K562 (cell line): ENCODE data around the gene ZBP1. TPM values are rescaled to one million over a fixed set of nuclear protein-coding genes. Genes with fewer than 3 reads are reported as not detected.
A peak's percentile ranks its signal among the peaks of the same experiment; 100 is the strongest.

Experiments
- BDP1 ChIP-seq: IDR thresholded peaks from 3 replicates; pipeline ENCODE4 v1.6.1; 2011; ENCODE audit not compliant: insufficient read length, insufficient read depth
- BRCA1 ChIP-seq, 2 experiments: fragments of 450-650 bp in 1 of 2; sonication (generic) in 1 of 2; formaldehyde crosslinking in 1 of 2; IDR thresholded peaks; 2 replicates each; pipeline versions ENCODE4 v1.5.0 to v1.6.1; 2017 to 2020; ENCODE audit warnings: mild to moderate bottlenecking in 1 of 2, missing genetic modification reagents in 1 of 2
- CBFA2T2 ChIP-seq: fragments of 450-650 bp; conservative IDR thresholded peaks from 2 replicates; pipeline ENCODE4 v1.6.1; 2017; ENCODE audit warnings: mild to moderate bottlenecking
- CXXC5 ChIP-seq: fragments of 250-450 bp; sonication (Bioruptor Pico); IDR thresholded peaks from 2 replicates; pipeline ENCODE4 v1.8.0; 2022; ENCODE audit warnings: inconsistent platforms, mild to moderate bottlenecking, moderate library complexity
- ELF4 ChIP-seq: fragments of 450-650 bp; formaldehyde crosslinking; IDR thresholded peaks from 2 replicates; pipeline ENCODE4 v1.4.0; 2022; ENCODE audit warnings: missing genetic modification characterization
- GATA2 ChIP-seq: sonication (generic); formaldehyde crosslinking; IDR thresholded peaks from 2 replicates; pipeline ENCODE4 v1.4.0; 2020; ENCODE audit warnings: mild to moderate bottlenecking, missing genetic modification reagents
- MAZ ChIP-seq, 2 experiments: fragments of 450-650 bp in 1 of 2; sonication (generic) in 1 of 2; formaldehyde crosslinking; IDR thresholded peaks in 1 of 2; conservative IDR thresholded peaks in 1 of 2; 2 replicates each; pipeline versions ENCODE4 v1.4.0 to v1.5.0; 2020; ENCODE audit warnings: mild to moderate bottlenecking in 1 of 2, missing genetic modification reagents in 1 of 2
- MTA2 ChIP-seq: fragments of 450-650 bp; IDR thresholded peaks from 2 replicates; pipeline ENCODE4 v1.6.1; 2016; ENCODE audit warnings: low read depth
- NCOA4 ChIP-seq: fragments of 450-650 bp; IDR thresholded peaks from 2 replicates; pipeline ENCODE4 v1.6.1; 2018; ENCODE audit warnings: mild to moderate bottlenecking; ENCODE audit not compliant: partially characterized antibody
- PYGO2 ChIP-seq: fragments of 450-650 bp; IDR thresholded peaks from 2 replicates; pipeline ENCODE4 v1.6.1; 2016; ENCODE audit warnings: mild to moderate bottlenecking, missing genetic modification characterization, moderate library complexity, missing compliant biosample characterization
- RFX1 ChIP-seq: fragments of 450-650 bp; IDR thresholded peaks from 2 replicates; pipeline ENCODE4 v1.6.1; 2016; ENCODE audit warnings: mild to moderate bottlenecking, moderate library complexity
- SMAD4 ChIP-seq: fragments of 250-450 bp; sonication (Bioruptor Pico); conservative IDR thresholded peaks from 2 replicates; pipeline ENCODE4 v1.8.0; 2021; ENCODE audit warnings: inconsistent platforms, mild to moderate bottlenecking, moderate library complexity
- ZEB2 ChIP-seq: fragments of 450-650 bp; IDR thresholded peaks from 2 replicates; pipeline ENCODE4 v1.6.1; 2016
- ZNF408 ChIP-seq: fragments of 250-450 bp; sonication (Bioruptor Pico); IDR thresholded peaks from 2 replicates; pipeline ENCODE4 v1.4.0; 2020; ENCODE audit warnings: low read depth, mild to moderate bottlenecking, moderate library complexity
- ZNF445 ChIP-seq: fragments of 250-450 bp; sonication (Bioruptor Pico); IDR thresholded peaks from 2 replicates; pipeline ENCODE4 v1.4.0; 2020; ENCODE audit warnings: low read depth, mild to moderate bottlenecking, moderate library complexity
- polyA plus RNA-seq, 8 experiments: library from polyadenylated mRNA; depleted of rRNA in 4 of 8; stranded (reverse) in 5 of 8; unstranded in 3 of 8; fragments of >200 nt; fragmentation: Nextera tagmentation in 2 of 8; fragmentation: Illumina TruSeq in 1 of 8; extraction: Ambion mirVana in 2 of 8; extraction: Trizol in 1 of 8; gene quantifications; 2 replicates each; pipeline versions ENCODE4 v1.2.1 to v1.2.3, GENCODE V29; 2011 to 2014; ENCODE audit warnings: inconsistent platforms in 1 of 8, missing spikeins in 1 of 8
- total RNA-seq, 7 experiments: library from RNA; depleted of rRNA in 6 of 7; stranded (reverse); fragments of >200 nt in 6 of 7; fragmentation: Illumina TruSeq in 2 of 7; extraction: Trizol in 2 of 7; gene quantifications; 2 replicates each; pipeline versions ENCODE4 v1.2.1 to v1.2.3, GENCODE V29; 2011 to 2021; ENCODE audit warnings: low replicate concordance in 1 of 7
- TF ChIP-seq, protein P1 (sequence below): IDR thresholded peaks from 2 replicates; pipeline ENCODE4 v1.6.1; 2011; ENCODE audit not compliant: insufficient read length; ENCODE audit errors: extremely low read depth
- TF ChIP-seq, protein P2 (sequence below), 2 experiments: fragments of 450-650 bp; IDR thresholded peaks; 2 replicates each; pipeline ENCODE4 v1.6.1; 2016; ENCODE audit warnings: mild to moderate bottlenecking in 2 of 2, borderline replicate concordance in 1 of 2, low read depth in 1 of 2, moderate library complexity in 1 of 2
- TF ChIP-seq, protein P3 (sequence below): sonication (generic); formaldehyde crosslinking; IDR thresholded peaks from 2 replicates; pipeline ENCODE4 v1.4.0; 2020; ENCODE audit warnings: mild to moderate bottlenecking, missing genetic modification reagents
- TF ChIP-seq, protein P4 (sequence below): fragments of 250-450 bp; sonication (Bioruptor Pico); IDR thresholded peaks from 2 replicates; pipeline ENCODE4 v1.6.1; 2021; ENCODE audit warnings: mild to moderate bottlenecking

The ZBP1 gene
- total and polyA plus RNA-seq, 9 of the 15 experiments (the other 6 are each of a cell fraction or from before 2014, with no cell fraction given), result not detected

DNA sequence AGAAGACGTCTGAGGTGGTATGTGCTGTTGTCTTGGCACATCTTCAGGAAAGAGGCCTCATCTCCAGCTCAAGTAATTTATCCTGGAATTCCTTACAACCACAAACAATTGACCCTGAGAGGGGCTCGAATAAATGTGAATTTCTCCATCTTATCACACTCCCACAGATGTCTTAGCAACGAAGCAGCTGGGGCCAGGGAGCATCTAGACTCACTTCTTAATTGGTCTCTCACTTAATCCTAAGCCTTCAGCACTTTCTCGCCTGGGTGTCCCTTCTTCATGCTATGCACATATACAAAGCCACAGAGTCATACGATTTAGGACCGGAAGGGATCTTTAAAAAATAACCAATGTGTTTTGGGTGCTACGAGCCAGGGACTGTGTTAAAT, 32.2 kb downstream of the ZBP1 start (continued):
- TF ChIP-seq, protein P1, sequence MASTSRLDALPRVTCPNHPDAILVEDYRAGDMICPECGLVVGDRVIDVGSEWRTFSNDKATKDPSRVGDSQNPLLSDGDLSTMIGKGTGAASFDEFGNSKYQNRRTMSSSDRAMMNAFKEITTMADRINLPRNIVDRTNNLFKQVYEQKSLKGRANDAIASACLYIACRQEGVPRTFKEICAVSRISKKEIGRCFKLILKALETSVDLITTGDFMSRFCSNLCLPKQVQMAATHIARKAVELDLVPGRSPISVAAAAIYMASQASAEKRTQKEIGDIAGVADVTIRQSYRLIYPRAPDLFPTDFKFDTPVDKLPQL, result no peak
- TF ChIP-seq CBFA2T2 (peak; percentile 74), ZNF445 (no peak), MAZ (CRISPR knock-in tag; conservative IDR thresholded peaks at IDR 0.05 in 1 of 2, IDR thresholded peaks at IDR 0.05 in 1 of 2) (no peak), ZEB2 (no peak), GATA2 (CRISPR knock-in tag) (0 out of 2 replicates have a peak, but pooled peaks have one; percentile 26), CXXC5 (CRISPR knock-in tag) (no peak), PYGO2 (tag) (no peak), MTA2 (no peak), ZNF408 (CRISPR knock-in tag) (no peak), NCOA4 (no peak), SMAD4 (no peak), ELF4 (CRISPR knock-in tag) (no peak), BDP1 (no peak), BRCA1 (IDR thresholded peaks at IDR 0.05) (no peak), BRCA1 (CRISPR knock-in tag; IDR thresholded peaks at IDR 0.05) (no peak), RFX1 (peak; percentile 18; the same call in 1 of the 2 replicates)
- TF ChIP-seq, protein P2, sequence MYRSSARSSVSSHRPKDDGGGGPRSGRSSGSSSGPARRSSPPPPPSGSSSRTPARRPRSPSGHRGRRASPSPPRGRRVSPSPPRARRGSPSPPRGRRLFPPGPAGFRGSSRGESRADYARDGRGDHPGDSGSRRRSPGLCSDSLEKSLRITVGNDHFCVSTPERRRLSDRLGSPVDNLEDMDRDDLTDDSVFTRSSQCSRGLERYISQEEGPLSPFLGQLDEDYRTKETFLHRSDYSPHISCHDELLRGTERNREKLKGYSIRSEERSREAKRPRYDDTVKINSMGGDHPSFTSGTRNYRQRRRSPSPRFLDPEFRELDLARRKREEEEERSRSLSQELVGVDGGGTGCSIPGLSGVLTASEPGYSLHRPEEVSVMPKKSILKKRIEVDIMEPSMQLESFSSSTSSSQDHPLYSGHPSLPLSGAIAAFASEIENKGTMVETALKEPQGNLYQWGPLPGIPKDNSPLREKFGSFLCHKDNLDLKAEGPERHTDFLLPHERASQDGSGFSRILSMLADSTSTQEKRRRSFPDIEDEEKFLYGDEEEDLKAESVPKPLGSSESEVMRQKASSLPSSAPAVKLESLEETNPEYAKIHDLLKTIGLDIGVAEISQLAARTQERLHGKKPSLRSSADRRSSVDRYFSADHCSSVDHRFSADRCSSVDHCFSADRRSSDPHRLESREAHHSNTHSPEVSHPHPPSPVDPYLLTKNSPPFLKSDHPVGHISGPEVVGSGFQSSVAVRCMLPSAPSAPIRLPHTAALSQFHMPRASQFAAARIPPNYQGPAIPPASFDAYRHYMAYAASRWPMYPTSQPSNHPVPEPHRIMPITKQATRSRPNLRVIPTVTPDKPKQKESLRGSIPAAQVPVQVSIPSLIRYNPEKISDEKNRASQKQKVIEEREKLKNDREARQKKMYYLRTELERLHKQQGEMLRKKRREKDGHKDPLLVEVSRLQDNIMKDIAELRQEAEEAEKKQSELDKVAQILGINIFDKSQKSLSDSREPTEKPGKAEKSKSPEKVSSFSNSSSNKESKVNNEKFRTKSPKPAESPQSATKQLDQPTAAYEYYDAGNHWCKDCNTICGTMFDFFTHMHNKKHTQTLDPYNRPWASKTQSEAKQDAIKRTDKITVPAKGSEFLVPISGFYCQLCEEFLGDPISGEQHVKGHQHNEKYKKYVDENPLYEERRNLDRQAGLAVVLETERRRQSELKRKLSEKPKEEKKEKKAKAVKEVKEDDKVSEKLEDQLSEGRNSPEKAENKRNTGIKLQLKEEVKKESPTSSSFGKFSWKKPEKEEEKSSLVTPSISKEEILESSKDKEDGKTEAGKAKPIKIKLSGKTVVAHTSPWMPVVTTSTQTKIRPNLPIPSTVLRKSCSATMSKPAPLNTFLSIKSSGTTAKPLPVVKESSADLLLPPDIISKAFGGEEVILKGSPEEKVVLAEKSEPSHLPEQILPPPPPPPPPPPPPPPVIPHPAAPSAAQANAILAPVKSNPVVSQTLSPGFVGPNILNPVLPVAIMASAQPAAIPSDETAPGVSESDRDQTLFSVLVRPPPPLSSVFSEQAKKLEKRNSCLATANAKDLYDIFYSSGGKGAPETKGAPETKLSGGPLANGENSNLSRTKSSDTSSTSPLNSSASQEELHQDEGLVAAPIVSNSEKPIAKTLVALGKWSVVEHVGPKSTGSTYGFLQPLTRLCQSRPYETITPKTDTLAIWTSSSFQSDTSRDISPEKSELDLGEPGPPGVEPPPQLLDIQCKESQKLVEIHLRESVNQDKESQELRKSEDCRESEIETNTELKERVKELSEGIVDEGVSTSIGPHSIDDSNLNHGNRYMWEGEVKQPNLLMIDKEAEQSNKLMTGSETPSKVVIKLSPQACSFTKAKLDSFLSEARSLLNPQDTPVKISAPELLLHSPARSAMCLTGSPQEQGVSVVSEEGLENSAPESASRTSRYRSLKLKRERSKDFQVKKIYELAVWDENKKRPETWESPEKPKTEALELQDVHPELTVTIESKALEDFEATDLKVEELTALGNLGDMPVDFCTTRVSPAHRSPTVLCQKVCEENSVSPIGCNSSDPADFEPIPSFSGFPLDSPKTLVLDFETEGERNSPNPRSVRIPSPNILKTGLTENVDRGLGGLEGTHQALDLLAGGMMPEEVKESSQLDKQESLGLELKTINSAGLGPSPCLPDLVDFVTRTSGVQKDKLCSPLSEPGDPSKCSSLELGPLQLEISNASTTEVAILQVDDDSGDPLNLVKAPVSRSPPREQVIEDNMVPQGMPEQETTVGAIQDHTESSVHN (IDR thresholded peaks at IDR 0.05; ENCODE audit: borderline replicate concordance in 1 of 2, low read depth in 1 of 2), result no peak
- TF ChIP-seq, protein P3, sequence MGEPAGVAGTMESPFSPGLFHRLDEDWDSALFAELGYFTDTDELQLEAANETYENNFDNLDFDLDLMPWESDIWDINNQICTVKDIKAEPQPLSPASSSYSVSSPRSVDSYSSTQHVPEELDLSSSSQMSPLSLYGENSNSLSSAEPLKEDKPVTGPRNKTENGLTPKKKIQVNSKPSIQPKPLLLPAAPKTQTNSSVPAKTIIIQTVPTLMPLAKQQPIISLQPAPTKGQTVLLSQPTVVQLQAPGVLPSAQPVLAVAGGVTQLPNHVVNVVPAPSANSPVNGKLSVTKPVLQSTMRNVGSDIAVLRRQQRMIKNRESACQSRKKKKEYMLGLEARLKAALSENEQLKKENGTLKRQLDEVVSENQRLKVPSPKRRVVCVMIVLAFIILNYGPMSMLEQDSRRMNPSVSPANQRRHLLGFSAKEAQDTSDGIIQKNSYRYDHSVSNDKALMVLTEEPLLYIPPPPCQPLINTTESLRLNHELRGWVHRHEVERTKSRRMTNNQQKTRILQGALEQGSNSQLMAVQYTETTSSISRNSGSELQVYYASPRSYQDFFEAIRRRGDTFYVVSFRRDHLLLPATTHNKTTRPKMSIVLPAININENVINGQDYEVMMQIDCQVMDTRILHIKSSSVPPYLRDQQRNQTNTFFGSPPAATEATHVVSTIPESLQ (CRISPR knock-in tag), result no peak
- TF ChIP-seq, protein P4, sequence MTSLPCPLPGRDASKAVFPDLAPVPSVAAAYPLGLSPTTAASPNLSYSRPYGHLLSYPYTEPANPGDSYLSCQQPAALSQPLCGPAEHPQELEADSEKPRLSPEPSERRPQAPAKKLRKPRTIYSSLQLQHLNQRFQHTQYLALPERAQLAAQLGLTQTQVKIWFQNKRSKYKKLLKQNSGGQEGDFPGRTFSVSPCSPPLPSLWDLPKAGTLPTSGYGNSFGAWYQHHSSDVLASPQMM (CRISPR knock-in tag), result no peak
